MM.1S (cell line): ENCODE data around the gene FRK.
"Not testable (repeated sequence)": the region's sequence is repeated elsewhere in the genome, so short reads cannot be mapped to it uniquely, and the experiment has no call there.

Source experiments
- DNase-seq: peaks from one replicate; pipeline ENCODE4 v3.0.0-alpha.2; 2015
- H2AFZ ChIP-seq: fragments of 300-600 bp; sonication (generic); 2 replicates; pipeline ENCODE4 v1.6.0; 2016; ENCODE audit warnings: antibody characterized with exemption, low read length
- H3F3A ChIP-seq: fragments of 300-600 bp; sonication (generic); 2 replicates; pipeline ENCODE4 v1.6.1; 2016; ENCODE audit warnings: mild to moderate bottlenecking, antibody characterized with exemption, low read length, moderate library complexity, mixed read lengths; ENCODE audit not compliant: insufficient read depth
- H3K27ac ChIP-seq: fragments of 300-600 bp; sonication (generic); 2 replicates; pipeline ENCODE4 v1.5.1; 2016; ENCODE audit warnings: mild to moderate bottlenecking, low read length
- H3K27me3 ChIP-seq: fragments of 300-600 bp; sonication (generic); replicated peaks from 2 replicates; pipeline ENCODE4 v1.6.0; 2016; ENCODE audit warnings: low read length; ENCODE audit not compliant: insufficient read depth
- H3K36me3 ChIP-seq: fragments of 300-600 bp; sonication (generic); replicated peaks from 2 replicates; pipeline ENCODE4 v1.6.1; 2016; ENCODE audit warnings: mild to moderate bottlenecking, low read length, mixed read lengths; ENCODE audit not compliant: insufficient read depth
- H3K4me1 ChIP-seq: fragments of 300-600 bp; sonication (generic); 2 replicates; pipeline ENCODE4 v1.6.1; 2016; ENCODE audit warnings: low read length, mixed read lengths
- H3K4me2 ChIP-seq: fragments of 300-600 bp; sonication (generic); 2 replicates; pipeline ENCODE4 v1.6.0; 2016; ENCODE audit warnings: low read depth, low read length
- H3K4me3 ChIP-seq: fragments of 300-600 bp; sonication (generic); 2 replicates; pipeline ENCODE4 v1.5.1; 2016; ENCODE audit warnings: low read length, mixed read lengths
- H3K79me2 ChIP-seq: fragments of 300-600 bp; sonication (generic); 2 replicates; pipeline ENCODE4 v1.6.1; 2016; ENCODE audit warnings: mixed run types, low read length, mixed read lengths
- H3K9ac ChIP-seq: fragments of 300-600 bp; sonication (generic); 2 replicates; pipeline ENCODE4 v1.6.1; 2016; ENCODE audit warnings: low read length, mixed read lengths
- H3K9me2 ChIP-seq: fragments of 300-600 bp; sonication (generic); replicated peaks from 2 replicates; pipeline ENCODE4 v1.6.1; 2016; ENCODE audit warnings: mild to moderate bottlenecking, low read length, mixed read lengths; ENCODE audit not compliant: insufficient read depth
- H3K9me3 ChIP-seq: fragments of 300-600 bp; sonication (generic); replicated peaks from 2 replicates; pipeline ENCODE4 v1.6.1; 2016; ENCODE audit warnings: mild to moderate bottlenecking, low read length, mixed read lengths; ENCODE audit not compliant: insufficient read depth
- H4K20me1 ChIP-seq: fragments of 300-600 bp; sonication (generic); 2 replicates; pipeline ENCODE4 v1.6.1; 2016; ENCODE audit warnings: mild to moderate bottlenecking, low read length, moderate library complexity, mixed read lengths; ENCODE audit not compliant: insufficient read depth
- CTCF ChIP-seq: fragments of 300-600 bp; sonication (generic); IDR thresholded peaks from 2 replicates; pipeline ENCODE4 v1.5.1; 2016; ENCODE audit warnings: antibody characterized with exemption, low read length, mixed read lengths
- EZH2 ChIP-seq: fragments of 300-600 bp; sonication (generic); optimal IDR thresholded peaks from 2 replicates; pipeline ENCODE3; 2017; ENCODE audit warnings: low read depth, mild to moderate bottlenecking, antibody characterized with exemption, low read length, mixed read lengths
- EZH2phosphoT487 ChIP-seq: fragments of 300-600 bp; sonication (generic); IDR thresholded peaks from 2 replicates; pipeline ENCODE4 v1.6.1; 2018; ENCODE audit warnings: antibody characterized with exemption, low read length

FRK gene

DNA sequence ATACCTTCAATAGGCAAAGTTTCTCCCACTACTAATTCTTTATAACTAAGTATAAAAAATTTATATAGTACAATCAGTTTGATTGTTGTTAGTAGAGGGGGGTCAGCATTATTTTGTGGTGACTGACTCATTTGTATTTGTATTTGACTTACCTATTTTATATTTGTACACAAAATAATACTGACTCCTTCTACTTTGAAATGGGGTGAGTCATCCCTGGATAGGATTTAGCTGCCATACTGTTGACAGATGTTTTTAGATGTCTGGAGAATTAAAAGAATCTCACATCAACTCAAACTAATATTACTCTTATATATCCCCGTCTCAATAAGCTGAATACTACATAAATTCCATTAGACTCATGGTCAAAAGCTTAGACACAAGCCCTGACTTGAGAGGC, 114.9 kb downstream of the FRK start:
- no peak overlapping the region for H3K27ac ChIP-seq

GRCh38 chr6:115945306-115945705, 115.4 kb downstream of the FRK start:
- no peaks in the 10 kb centered on the region for H4K20me1 ChIP-seq
- no peaks in the 10 kb centered on the region for H3K36me3 ChIP-seq
- H3K9ac ChIP-seq = no peak overlapping the region
- no peaks in the 10 kb centered on the region for H3K9me2 ChIP-seq
- H3K79me2 ChIP-seq = no peaks in the 10 kb centered on the region
- DNase-seq = no peak
- H3F3A ChIP-seq = no peaks in the 10 kb centered on the region
- no peaks in the 10 kb centered on the region for H3K9me3 ChIP-seq
- H3K4me2 ChIP-seq = no peak overlapping the region
- H2AFZ ChIP-seq = no peak overlapping the region
- H3K27me3 ChIP-seq = no peaks in the 10 kb centered on the region
- no peak overlapping the region for H3K27ac ChIP-seq
- H3K4me1 ChIP-seq = no peaks in the 10 kb centered on the region
- no peak overlapping the region for H3K4me3 ChIP-seq
- no peak for TF ChIP-seq EZH2phosphoT487
- no peak for TF ChIP-seq EZH2
- TF ChIP-seq CTCF = no peak

More for the DNA sequence above, 114.9 kb downstream of the FRK start:
- no peak for TF ChIP-seq CTCF
- TF ChIP-seq EZH2 = no peak
- no peak for TF ChIP-seq EZH2phosphoT487
- no peak overlapping the region for H3K9ac ChIP-seq
- H3K4me3 ChIP-seq = no peak overlapping the region
- no peaks in the 10 kb centered on the region for H3K4me1 ChIP-seq
- H3K27me3 ChIP-seq = no peaks in the 10 kb centered on the region
- H2AFZ ChIP-seq = no peak overlapping the region
- no peak overlapping the region for H3K4me2 ChIP-seq
- no peaks in the 10 kb centered on the region for H4K20me1 ChIP-seq
- no peak for DNase-seq
- no peaks in the 10 kb centered on the region for H3K79me2 ChIP-seq
- H3K9me2 ChIP-seq = no peaks in the 10 kb centered on the region
- no peaks in the 10 kb centered on the region for H3K36me3 ChIP-seq
- no peaks in the 10 kb centered on the region for H3F3A ChIP-seq
- no peaks in the 10 kb centered on the region for H3K9me3 ChIP-seq

DNA sequence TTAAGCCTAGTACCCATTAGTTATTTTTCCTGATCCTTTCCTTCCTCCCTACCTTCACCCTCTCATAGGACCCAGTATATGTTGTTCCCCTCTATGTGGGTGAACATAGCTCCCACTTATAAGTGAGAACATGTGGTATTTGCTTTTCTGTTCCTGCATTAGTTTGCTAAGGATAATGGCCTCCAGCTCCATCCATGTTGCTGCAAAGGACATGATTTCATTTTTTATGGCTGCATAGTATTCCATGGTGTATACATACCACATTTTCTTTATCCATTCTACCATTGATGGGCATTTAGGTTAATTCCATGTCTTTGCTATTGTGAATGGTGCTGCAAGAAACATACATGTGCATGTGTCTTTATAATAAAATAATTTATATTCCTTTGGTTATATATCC, 115.9 kb downstream of the FRK start:
- H3K27ac ChIP-seq, H2AFZ ChIP-seq, H3K9me2 ChIP-seq, H3K4me2 ChIP-seq, H3K79me2 ChIP-seq, H3K9ac ChIP-seq, H4K20me1 ChIP-seq, H3K27me3 ChIP-seq, H3K4me1 ChIP-seq, H3K36me3 ChIP-seq, H3F3A ChIP-seq, H3K4me3 ChIP-seq, DNase-seq, H3K9me3 ChIP-seq: not testable (repeated sequence)

DNA sequence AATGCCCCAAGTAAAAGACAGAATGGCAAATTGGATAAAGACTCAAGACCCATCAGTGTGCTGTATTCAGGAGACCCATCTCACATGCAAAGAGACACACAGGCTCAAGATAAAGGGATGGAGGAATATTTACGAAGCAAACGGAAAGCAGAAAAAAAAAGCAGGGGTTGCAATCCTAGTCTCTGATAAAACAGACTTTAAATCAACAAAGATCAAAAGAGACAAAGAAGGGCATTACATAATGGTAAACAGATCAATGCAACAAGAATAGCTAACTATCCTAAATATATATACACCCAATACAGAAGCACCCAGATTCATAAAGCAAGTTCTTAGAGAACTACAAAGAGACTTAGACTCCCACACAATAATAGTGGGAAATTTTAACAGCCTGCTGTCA, 123.2 kb downstream of the FRK start:
- not testable (repeated sequence) for H3F3A ChIP-seq, H3K4me2 ChIP-seq, H3K27me3 ChIP-seq, H3K4me1 ChIP-seq, H3K79me2 ChIP-seq, H4K20me1 ChIP-seq, H3K9me2 ChIP-seq, H3K9ac ChIP-seq, H3K36me3 ChIP-seq, H3K9me3 ChIP-seq, H3K27ac ChIP-seq, DNase-seq, H3K4me3 ChIP-seq, H2AFZ ChIP-seq
